SK-N-SH treated with all-trans-retinoic acid at 6 μM for 48 hours (cell line): ENCODE data around the gene EID3.

Experiments
- ARNTL ChIP-seq: fragments of 450-650 bp; formaldehyde crosslinking; IDR thresholded peaks from 2 replicates; pipeline ENCODE4 v1.5.0; 2020; ENCODE audit warnings: low read depth, mild to moderate bottlenecking, moderate library complexity, borderline replicate concordance
- BACH2 ChIP-seq: fragments of 250-450 bp; sonication (Bioruptor Pico); IDR thresholded peaks from 2 replicates; pipeline ENCODE4 v1.9.0; 2021; ENCODE audit warnings: mild to moderate bottlenecking, borderline replicate concordance
- CSDC2 ChIP-seq: fragments of 250-450 bp; sonication (Bioruptor Pico); IDR thresholded peaks from 2 replicates; pipeline ENCODE4 v1.5.0; 2020; ENCODE audit warnings: mild to moderate bottlenecking, moderate library complexity
- GLIS3 ChIP-seq: fragments of 250-450 bp; sonication (Bioruptor Pico); IDR thresholded peaks from 2 replicates; pipeline ENCODE4 v1.5.0; 2020; ENCODE audit warnings: mild to moderate bottlenecking, moderate library complexity
- OSR1 ChIP-seq: fragments of 250-450 bp; sonication (Bioruptor Pico); IDR thresholded peaks from 2 replicates; pipeline ENCODE4 v1.8.0; 2022; ENCODE audit warnings: moderate library complexity, mild to moderate bottlenecking, inconsistent platforms
- PPARA ChIP-seq: fragments of 250-450 bp; sonication (Bioruptor Pico); IDR thresholded peaks from 2 replicates; pipeline ENCODE4 v1.5.0; 2020; ENCODE audit warnings: mild to moderate bottlenecking, borderline replicate concordance
- RARB ChIP-seq: fragments of 250-450 bp; sonication (Bioruptor Pico); IDR thresholded peaks from 2 replicates; pipeline ENCODE4 v1.8.0; 2021; ENCODE audit warnings: mild to moderate bottlenecking, moderate library complexity
- SNAI2 ChIP-seq: fragments of 250-450 bp; sonication (Bioruptor Pico); IDR thresholded peaks from 2 replicates; pipeline ENCODE4 v1.5.0; 2020; ENCODE audit warnings: mild to moderate bottlenecking, moderate library complexity
- TOX ChIP-seq: fragments of 250-450 bp; sonication (Bioruptor Pico); IDR thresholded peaks from 2 replicates; pipeline ENCODE4 v1.8.0; 2021; ENCODE audit warnings: mild to moderate bottlenecking, moderate library complexity, borderline replicate concordance
- TSHZ2 ChIP-seq: fragments of 250-450 bp; sonication (Bioruptor Pico); IDR thresholded peaks from 2 replicates; pipeline ENCODE4 v1.5.0; 2020; ENCODE audit warnings: mild to moderate bottlenecking, moderate library complexity
- ZFP30 ChIP-seq: fragments of 450-650 bp; formaldehyde crosslinking; IDR thresholded peaks from 2 replicates; pipeline ENCODE4 v1.5.0; 2022; ENCODE audit warnings: mild to moderate bottlenecking, moderate library complexity
- ZNF565 ChIP-seq: fragments of 450-650 bp; formaldehyde crosslinking; conservative IDR thresholded peaks from 2 replicates; pipeline ENCODE4 v1.5.0; 2020; ENCODE audit warnings: low read depth, mild to moderate bottlenecking, moderate library complexity
- ZNF8 ChIP-seq: fragments of 450-650 bp; formaldehyde crosslinking; IDR thresholded peaks from 2 replicates; pipeline ENCODE4 v1.5.0; 2020; ENCODE audit warnings: mild to moderate bottlenecking, moderate library complexity

GRCh38 chr12:104317538-104318210 is 14.1 kb downstream of the EID3 start:
- TF ChIP-seq RARB (CRISPR knock-in tag) (no peak), BACH2 (CRISPR knock-in tag) (no peak), GLIS3 (CRISPR knock-in tag) (no peak), ARNTL (CRISPR knock-in tag) (no peak), ZNF8 (CRISPR knock-in tag) (no peak), ZFP30 (CRISPR knock-in tag) (no peak), CSDC2 (CRISPR knock-in tag) (no peak), TOX (CRISPR knock-in tag) (no peak), OSR1 (CRISPR knock-in tag) (no peak), PPARA (CRISPR knock-in tag) (no peak), SNAI2 (CRISPR knock-in tag) (no peak), ZNF565 (CRISPR knock-in tag) (no peak), TSHZ2 (CRISPR knock-in tag) (no peak)
